Measurements from ENCODE around the gene ADGB.
A peak's percentile ranks its signal among the peaks of the same experiment; 100 is the strongest.
"Not testable (repeated sequence)": the region's sequence is repeated elsewhere in the genome, so short reads cannot be mapped to it uniquely, and the experiment has no call there.

The ADGB gene

GRCh38 chr6:146805546-146806325 is 207.0 kb downstream of the ADGB start:
- H3K36me3 Mint-ChIP-seq (ENCODE audit: low read depth): no peaks in the 10 kb centered on the region
- TF ChIP-seq CTCF (IDR thresholded peaks at IDR 0.05): no peak
- H3K9me3 Mint-ChIP-seq: no peaks in the 10 kb centered on the region
- H3K4me3 Mint-ChIP-seq: no peak overlapping the region
- no peaks in the 10 kb centered on the region for H3K4me1 Mint-ChIP-seq
- DNase-seq: no peak
- H3K27me3 Mint-ChIP-seq (ENCODE audit: low read depth, poor library complexity): no peaks in the 10 kb centered on the region
- H3K27ac Mint-ChIP-seq: no peak overlapping the region

- peaks cover 12% of the 10 kb centered on the region for H3K4me1 Mint-ChIP-seq
- H3K9me3 Mint-ChIP-seq; H3K27me3 Mint-ChIP-seq (ENCODE audit: low read depth, poor library complexity); DNase-seq; H3K36me3 Mint-ChIP-seq (ENCODE audit: low read depth); H3K4me3 Mint-ChIP-seq: not testable (repeated sequence)
- H3K27ac Mint-ChIP-seq: peak overlapping the region; percentile 83
Observed at GRCh38 chr6:146809014-146809413, 210.2 kb downstream of the ADGB start.

- not testable (repeated sequence) for H3K27me3 Mint-ChIP-seq (ENCODE audit: low read depth, poor library complexity); H3K4me3 Mint-ChIP-seq; H3K9me3 Mint-ChIP-seq; H3K36me3 Mint-ChIP-seq (ENCODE audit: low read depth); DNase-seq
- peak overlapping the region; percentile 48 for H3K27ac Mint-ChIP-seq
- H3K4me1 Mint-ChIP-seq: peaks cover 23% of the 10 kb centered on the region
Observed at GRCh38 chr6:146812811-146813321, 214.1 kb downstream of the ADGB start.

- TF ChIP-seq CTCF (IDR thresholded peaks at IDR 0.05): no peak
- DNase-seq: no peak
- Mint-ChIP-seq H3K4me3 (no peak overlapping the region), H3K27ac (no peak overlapping the region), H3K9me3 (no peaks in the 10 kb centered on the region), H3K36me3 (ENCODE audit: low read depth) (no peaks in the 10 kb centered on the region), H3K4me1 (peaks cover 23% of the 10 kb centered on the region), H3K27me3 (ENCODE audit: low read depth, poor library complexity) (no peaks in the 10 kb centered on the region)
Observed at GRCh38 chr6:146813554-146813953, 214.8 kb downstream of the ADGB start.

GRCh38 chr6:146814148-146814750 is 215.5 kb downstream of the ADGB start:
- no peak for DNase-seq
- H3K27me3 Mint-ChIP-seq (ENCODE audit: low read depth, poor library complexity): no peaks in the 10 kb centered on the region
- no peak overlapping the region for H3K27ac Mint-ChIP-seq
- H3K4me1 Mint-ChIP-seq: peaks cover 23% of the 10 kb centered on the region
- TF ChIP-seq CTCF (IDR thresholded peaks at IDR 0.05): no peak
- H3K36me3 Mint-ChIP-seq (ENCODE audit: low read depth): no peaks in the 10 kb centered on the region
- H3K4me3 Mint-ChIP-seq: no peak overlapping the region
- H3K9me3 Mint-ChIP-seq: no peaks in the 10 kb centered on the region

- H3K36me3 Mint-ChIP-seq (ENCODE audit: low read depth); DNase-seq; H3K27ac Mint-ChIP-seq; H3K4me3 Mint-ChIP-seq; H3K27me3 Mint-ChIP-seq (ENCODE audit: low read depth, poor library complexity); H3K9me3 Mint-ChIP-seq: not testable (repeated sequence)
- H3K4me1 Mint-ChIP-seq: peaks cover 23% of the 10 kb centered on the region
Observed at GRCh38 chr6:146815511-146816462, 217.0 kb downstream of the ADGB start.

All from nephron progenitor cell (in vitro differentiated cells).